ENCODE results near the gene EPB41L2. TPM values are rescaled to one million over a fixed set of nuclear protein-coding genes. Genes with fewer than 3 reads are reported as not detected.
"Not testable (repeated sequence)": the region's sequence is repeated elsewhere in the genome, so short reads cannot be mapped to it uniquely, and the experiment has no call there.

EPB41L2 gene
- total RNA-seq, 1 experiment from 2014 or later, result 22.5 TPM

DNA sequence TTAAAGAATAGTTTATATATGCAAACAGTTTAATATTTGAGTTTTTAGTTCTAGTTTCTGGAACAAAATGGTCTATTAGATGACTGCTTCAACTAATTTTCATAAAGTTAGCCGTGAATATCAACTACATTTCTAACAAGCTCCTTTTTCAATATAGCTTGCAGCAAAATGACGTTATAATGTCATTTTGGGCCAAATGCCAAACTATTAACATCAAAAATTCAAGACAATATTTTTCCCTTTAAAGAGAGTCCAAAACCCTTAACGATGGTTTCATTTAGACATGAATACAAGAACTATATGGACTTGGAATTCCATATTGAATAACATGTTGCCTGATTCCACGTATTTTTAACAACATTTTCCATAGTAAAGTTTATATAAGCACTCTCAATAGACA, 144.9 kb downstream of the EPB41L2 start:
- POLR2A ChIA-PET, result no interaction called here
- H3K27ac Mint-ChIP-seq (ENCODE audit: low read depth, unreplicated experiment), result no peak overlapping the region
- BruUV-seq (replicated peaks), result no TSS peak

DNA sequence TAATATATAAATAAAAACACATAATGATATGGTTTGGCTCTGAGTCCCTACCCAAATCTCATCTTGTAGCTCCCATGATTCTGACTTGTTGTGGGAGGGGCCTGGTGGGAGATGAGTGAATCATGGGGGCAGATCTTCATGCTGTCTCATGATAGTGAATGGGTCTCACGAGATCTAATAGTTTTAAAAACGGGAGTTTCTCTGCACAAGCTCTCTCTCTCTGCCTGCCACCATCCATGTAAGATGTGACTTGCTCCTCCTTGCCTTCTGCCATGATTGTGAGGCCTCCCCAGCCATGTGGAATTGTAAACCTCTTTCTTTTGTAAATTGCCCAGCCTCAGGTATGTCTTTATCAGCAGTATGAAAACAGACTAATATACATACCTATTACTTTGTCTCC, 147.4 kb downstream of the EPB41L2 start:
- CTCF ChIA-PET, result interaction anchor here (1.0 kb wide), 1 partner anchor 9 kb away, joined by 3 read pairs; no protein-coding TSS in a partner anchor
- H3K9me3 Mint-ChIP-seq (ENCODE audit: unreplicated experiment); H3K36me3 Mint-ChIP-seq (ENCODE audit: insufficient read depth, unreplicated experiment); DNase-seq (ENCODE audit: unreplicated experiment); intact Hi-C loops (cut with micrococcal nuclease); H3K27me3 Mint-ChIP-seq (ENCODE audit: insufficient read depth, unreplicated experiment); H3K4me3 Mint-ChIP-seq (ENCODE audit: unreplicated experiment); H3K27ac Mint-ChIP-seq (ENCODE audit: low read depth, unreplicated experiment); H3K4me1 Mint-ChIP-seq (ENCODE audit: insufficient read depth, unreplicated experiment); POLR2A ChIA-PET; BruUV-seq (replicated peaks): not testable (repeated sequence)

More for the DNA sequence above, 144.9 kb downstream of the EPB41L2 start:
- CTCF ChIA-PET, result no interaction called here
- Mint-ChIP-seq H3K27me3 (ENCODE audit: insufficient read depth, unreplicated experiment) (no peaks in the 10 kb centered on the region), H3K9me3 (ENCODE audit: unreplicated experiment) (no peaks in the 10 kb centered on the region), H3K4me3 (ENCODE audit: unreplicated experiment) (no peak overlapping the region), H3K36me3 (ENCODE audit: insufficient read depth, unreplicated experiment) (no peaks in the 10 kb centered on the region), H3K4me1 (ENCODE audit: insufficient read depth, unreplicated experiment) (no peaks in the 10 kb centered on the region)
- intact Hi-C loops (cut with micrococcal nuclease), result no loop called here
- no peak for DNase-seq (ENCODE audit: unreplicated experiment)
- TF ChIP-seq, protein P1, sequence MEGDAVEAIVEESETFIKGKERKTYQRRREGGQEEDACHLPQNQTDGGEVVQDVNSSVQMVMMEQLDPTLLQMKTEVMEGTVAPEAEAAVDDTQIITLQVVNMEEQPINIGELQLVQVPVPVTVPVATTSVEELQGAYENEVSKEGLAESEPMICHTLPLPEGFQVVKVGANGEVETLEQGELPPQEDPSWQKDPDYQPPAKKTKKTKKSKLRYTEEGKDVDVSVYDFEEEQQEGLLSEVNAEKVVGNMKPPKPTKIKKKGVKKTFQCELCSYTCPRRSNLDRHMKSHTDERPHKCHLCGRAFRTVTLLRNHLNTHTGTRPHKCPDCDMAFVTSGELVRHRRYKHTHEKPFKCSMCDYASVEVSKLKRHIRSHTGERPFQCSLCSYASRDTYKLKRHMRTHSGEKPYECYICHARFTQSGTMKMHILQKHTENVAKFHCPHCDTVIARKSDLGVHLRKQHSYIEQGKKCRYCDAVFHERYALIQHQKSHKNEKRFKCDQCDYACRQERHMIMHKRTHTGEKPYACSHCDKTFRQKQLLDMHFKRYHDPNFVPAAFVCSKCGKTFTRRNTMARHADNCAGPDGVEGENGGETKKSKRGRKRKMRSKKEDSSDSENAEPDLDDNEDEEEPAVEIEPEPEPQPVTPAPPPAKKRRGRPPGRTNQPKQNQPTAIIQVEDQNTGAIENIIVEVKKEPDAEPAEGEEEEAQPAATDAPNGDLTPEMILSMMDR (IDR thresholded peaks at IDR 0.05; ENCODE audit: unreplicated experiment), result no peak

DNA sequence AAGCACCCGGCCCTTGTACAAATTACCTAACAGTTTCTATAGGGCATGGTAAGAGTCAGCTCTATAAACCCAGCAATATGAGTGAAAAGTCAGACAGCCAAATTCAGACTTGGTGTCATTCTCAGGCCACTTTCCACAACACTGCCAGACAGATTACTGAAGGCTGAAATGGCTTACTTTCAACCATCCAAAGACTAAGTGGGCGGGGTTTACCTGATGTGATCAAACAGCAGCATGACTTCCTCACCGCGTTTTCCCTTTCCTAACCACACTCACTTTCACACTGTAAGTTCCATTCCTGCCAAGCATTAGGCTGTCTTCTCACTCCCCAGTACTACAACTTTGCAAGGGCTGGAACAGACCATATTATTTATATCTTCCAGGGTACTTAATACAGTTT, 149.9 kb downstream of the EPB41L2 start:
- TF ChIP-seq, protein P1 (IDR thresholded peaks at IDR 0.05; ENCODE audit: unreplicated experiment), result no peak
- no peak for DNase-seq (ENCODE audit: unreplicated experiment)
- no TSS peak for BruUV-seq (replicated peaks)
- Mint-ChIP-seq H3K27me3 (ENCODE audit: insufficient read depth, unreplicated experiment) (no peaks in the 10 kb centered on the region), H3K27ac (ENCODE audit: low read depth, unreplicated experiment) (no peak overlapping the region), H3K4me3 (ENCODE audit: unreplicated experiment) (no peak overlapping the region), H3K4me1 (ENCODE audit: insufficient read depth, unreplicated experiment) (peaks cover 2% of the 10 kb centered on the region), H3K9me3 (ENCODE audit: unreplicated experiment) (no peaks in the 10 kb centered on the region), H3K36me3 (ENCODE audit: insufficient read depth, unreplicated experiment) (no peaks in the 10 kb centered on the region)
- POLR2A ChIA-PET, result no interaction called here
- intact Hi-C loops (cut with micrococcal nuclease), result no loop called here
- CTCF ChIA-PET, result interaction anchor here (0.6 kb wide), 1 partner anchor 23 kb away, joined by 3 read pairs; no protein-coding TSS in a partner anchor

DNA sequence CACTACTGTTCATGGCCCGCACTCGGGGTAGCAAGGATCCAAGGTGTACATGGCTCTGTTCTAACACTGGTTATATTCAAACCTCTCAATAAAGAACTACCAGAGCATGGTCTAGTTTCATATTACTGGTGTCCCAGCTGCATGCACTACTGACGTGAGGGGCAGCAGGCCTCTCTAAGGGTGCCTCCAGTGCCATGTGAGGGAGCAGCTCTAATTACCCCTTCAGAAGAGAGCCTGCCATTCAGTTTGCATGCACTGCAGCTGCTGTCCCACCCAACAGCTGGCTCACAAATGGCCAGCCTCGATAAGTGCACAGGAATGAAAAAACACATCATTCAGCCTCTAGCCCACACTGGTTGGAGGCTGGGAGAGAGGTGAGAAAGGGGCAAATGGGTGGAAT, 150.6 kb downstream of the EPB41L2 start:
- H3K27ac Mint-ChIP-seq (ENCODE audit: low read depth, unreplicated experiment), result no peak overlapping the region
- H3K4me3 Mint-ChIP-seq (ENCODE audit: unreplicated experiment), result no peak overlapping the region
- no TSS peak for BruUV-seq (replicated peaks)
- TF ChIP-seq, protein P1 (IDR thresholded peaks at IDR 0.05; ENCODE audit: unreplicated experiment), result no peak
- ChIA-PET POLR2A (no interaction called here), CTCF (interaction anchor here (0.6 kb wide), 1 partner anchor 23 kb away, joined by 3 read pairs; no protein-coding TSS in a partner anchor)
- DNase-seq (ENCODE audit: unreplicated experiment), result no peak
- no peaks in the 10 kb centered on the region for H3K9me3 Mint-ChIP-seq (ENCODE audit: unreplicated experiment)
- H3K27me3 Mint-ChIP-seq (ENCODE audit: insufficient read depth, unreplicated experiment), result no peaks in the 10 kb centered on the region
- peaks cover 9% of the 10 kb centered on the region for H3K4me1 Mint-ChIP-seq (ENCODE audit: insufficient read depth, unreplicated experiment)
- intact Hi-C loops (cut with micrococcal nuclease), result no loop called here
- no peaks in the 10 kb centered on the region for H3K36me3 Mint-ChIP-seq (ENCODE audit: insufficient read depth, unreplicated experiment)

DNA sequence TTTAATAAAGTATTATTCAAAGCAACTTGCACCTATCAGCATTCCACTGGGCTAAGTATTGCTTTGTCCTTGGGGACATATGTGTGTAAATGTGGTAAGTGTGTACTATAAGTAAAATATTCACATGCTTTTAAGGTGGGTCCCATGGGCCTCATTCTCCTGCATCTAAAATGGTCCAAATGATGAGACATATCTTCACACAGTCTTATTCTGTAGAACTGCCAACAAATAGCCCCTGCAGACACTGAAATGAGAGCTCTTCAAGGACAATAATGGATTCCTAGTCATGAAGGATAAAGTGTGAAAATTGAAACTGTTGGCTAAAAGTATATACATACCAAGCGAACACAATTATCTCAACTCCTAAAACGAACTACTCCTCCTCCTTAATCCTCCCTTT, 154.1 kb downstream of the EPB41L2 start:
- intact Hi-C loops (cut with micrococcal nuclease), result no loop called here

More for the DNA sequence above, 154.1 kb downstream of the EPB41L2 start:
- Mint-ChIP-seq H3K4me3 (ENCODE audit: unreplicated experiment) (no peak overlapping the region), H3K9me3 (ENCODE audit: unreplicated experiment) (no peaks in the 10 kb centered on the region), H3K36me3 (ENCODE audit: insufficient read depth, unreplicated experiment) (no peaks in the 10 kb centered on the region), H3K27ac (ENCODE audit: low read depth, unreplicated experiment) (no peak overlapping the region), H3K4me1 (ENCODE audit: insufficient read depth, unreplicated experiment) (peaks cover 14% of the 10 kb centered on the region), H3K27me3 (ENCODE audit: insufficient read depth, unreplicated experiment) (no peaks in the 10 kb centered on the region)
- ChIA-PET POLR2A (no interaction called here), CTCF (interaction anchor here (0.6 kb wide), 1 partner anchor 616 kb away, joined by 3 read pairs; no protein-coding TSS in a partner anchor)
- TF ChIP-seq, protein P1 (IDR thresholded peaks at IDR 0.05; ENCODE audit: unreplicated experiment), result no peak
- DNase-seq (ENCODE audit: unreplicated experiment), result no peak
- no TSS peak for BruUV-seq (replicated peaks)
